Brain microvascular endothelial cell (primary cell): ENCODE results near the gene ZNF630.

Experiments
- DNase-seq: peaks from one replicate; pipeline ENCODE4 v3.0.0-alpha.2; 2020
- H3K27ac ChIP-seq: fragments of 250-450 bp; sonication (Bioruptor Pico); 2 replicates; pipeline ENCODE4 v1.5.1; 2020; ENCODE audit warnings: mild to moderate bottlenecking, moderate library complexity
- H3K27me3 ChIP-seq: fragments of 250-450 bp; sonication (Bioruptor Pico); replicated peaks from 2 replicates; pipeline ENCODE4 v1.5.1; 2020; ENCODE audit warnings: mild to moderate bottlenecking
- H3K36me3 ChIP-seq: fragments of 250-450 bp; sonication (Bioruptor Pico); replicated peaks from 2 replicates; pipeline ENCODE4 v1.5.1; 2020; ENCODE audit warnings: mild to moderate bottlenecking
- H3K4me3 ChIP-seq: 2 replicates; pipeline ENCODE4 v1.5.1; 2011; ENCODE audit warnings: low read depth, mild to moderate bottlenecking, control low read depth, low read length, moderate library complexity
- in situ Hi-C: cut with HindIII; loops from 2 replicates; pipeline ENCODE4 v1.10.0; 2017; ENCODE audit warnings: low sequenced_read_pairs, low pct_ligation_motif_present
- TF ChIP-seq, protein P1 (sequence below): IDR thresholded peaks from 2 replicates; pipeline ENCODE4 v1.5.1; 2011; ENCODE audit warnings: low read depth, mild to moderate bottlenecking, moderate library complexity, low read length, control low read depth, inconsistent platforms; ENCODE audit errors: missing control alignments

ZNF630 gene

DNA sequence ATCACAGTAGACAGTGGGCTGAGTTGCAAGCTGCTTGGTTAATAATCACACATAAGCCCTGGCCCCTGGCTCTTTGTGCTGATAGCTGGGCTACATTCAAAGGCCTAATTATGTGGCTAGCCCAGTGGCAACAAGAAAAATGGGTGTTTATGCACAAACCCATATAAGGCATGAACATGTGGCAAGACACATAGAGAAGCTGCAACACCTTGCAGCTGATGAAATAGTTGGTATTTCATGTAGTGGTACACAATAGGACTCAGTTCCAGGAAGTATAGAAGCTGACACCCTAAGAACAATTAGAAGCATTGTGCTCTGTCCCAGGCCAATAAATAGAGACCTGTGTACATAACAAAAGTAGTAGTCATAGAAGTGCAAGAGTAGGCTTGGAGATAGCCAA, 14.6 kb upstream of the ZNF630 start:
- TF ChIP-seq, protein P1, sequence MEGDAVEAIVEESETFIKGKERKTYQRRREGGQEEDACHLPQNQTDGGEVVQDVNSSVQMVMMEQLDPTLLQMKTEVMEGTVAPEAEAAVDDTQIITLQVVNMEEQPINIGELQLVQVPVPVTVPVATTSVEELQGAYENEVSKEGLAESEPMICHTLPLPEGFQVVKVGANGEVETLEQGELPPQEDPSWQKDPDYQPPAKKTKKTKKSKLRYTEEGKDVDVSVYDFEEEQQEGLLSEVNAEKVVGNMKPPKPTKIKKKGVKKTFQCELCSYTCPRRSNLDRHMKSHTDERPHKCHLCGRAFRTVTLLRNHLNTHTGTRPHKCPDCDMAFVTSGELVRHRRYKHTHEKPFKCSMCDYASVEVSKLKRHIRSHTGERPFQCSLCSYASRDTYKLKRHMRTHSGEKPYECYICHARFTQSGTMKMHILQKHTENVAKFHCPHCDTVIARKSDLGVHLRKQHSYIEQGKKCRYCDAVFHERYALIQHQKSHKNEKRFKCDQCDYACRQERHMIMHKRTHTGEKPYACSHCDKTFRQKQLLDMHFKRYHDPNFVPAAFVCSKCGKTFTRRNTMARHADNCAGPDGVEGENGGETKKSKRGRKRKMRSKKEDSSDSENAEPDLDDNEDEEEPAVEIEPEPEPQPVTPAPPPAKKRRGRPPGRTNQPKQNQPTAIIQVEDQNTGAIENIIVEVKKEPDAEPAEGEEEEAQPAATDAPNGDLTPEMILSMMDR: no peak
- in situ Hi-C loops: no loop called here
- H3K27ac ChIP-seq: no peak overlapping the region
- H3K27me3 ChIP-seq: no peaks in the 10 kb centered on the region
- no peak overlapping the region for H3K4me3 ChIP-seq
- H3K36me3 ChIP-seq: no peaks in the 10 kb centered on the region
- no peak for DNase-seq

DNA sequence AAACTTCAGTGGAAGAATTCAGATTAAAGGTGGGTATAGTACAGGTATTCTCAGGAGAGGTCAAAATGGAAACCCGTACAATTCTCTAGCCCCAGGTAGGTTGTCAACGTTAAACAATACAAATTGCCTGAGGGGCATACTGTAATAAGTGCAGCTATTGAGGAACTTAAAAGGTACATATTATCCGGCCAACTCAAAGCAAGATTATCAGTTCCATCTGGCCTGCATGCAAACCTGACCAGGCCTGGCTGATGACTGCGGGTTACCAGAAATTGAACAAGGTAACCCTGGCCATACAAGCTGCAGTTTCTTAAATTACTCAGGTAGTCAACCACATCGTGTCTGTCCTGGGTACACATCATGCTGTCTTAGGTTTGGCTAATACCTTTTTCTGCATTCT, 12.3 kb upstream of the ZNF630 start:
- Histone ChIP-seq H3K27ac (no peak overlapping the region), H3K36me3 (no peaks in the 10 kb centered on the region), H3K27me3 (no peaks in the 10 kb centered on the region), H3K4me3 (no peak overlapping the region)
- TF ChIP-seq, protein P1: no peak
- DNase-seq: no peak
- in situ Hi-C loops: no loop called here

DNA sequence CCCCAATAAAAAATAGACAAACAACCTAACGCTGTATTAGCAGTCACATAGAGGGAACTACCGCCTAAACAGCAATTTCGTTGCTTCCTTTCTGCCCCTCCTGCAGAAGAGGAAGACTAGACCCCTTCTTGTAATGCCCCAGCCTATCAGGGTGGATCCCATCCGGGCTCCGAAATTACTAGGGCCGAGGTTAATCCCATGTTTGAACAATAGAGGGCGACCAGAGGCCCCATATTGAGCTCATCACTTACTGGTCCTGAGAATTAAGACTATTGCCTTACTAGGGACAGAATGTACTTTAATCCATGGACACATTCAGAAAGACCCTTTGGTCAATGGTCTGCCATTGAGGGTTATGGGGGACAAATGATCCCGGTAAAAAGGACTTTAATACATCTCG, 11.8 kb upstream of the ZNF630 start:
- peak; percentile 51 for DNase-seq
- Histone ChIP-seq H3K4me3 (no peak overlapping the region), H3K27me3 (no peaks in the 10 kb centered on the region), H3K27ac (no peak overlapping the region), H3K36me3 (no peaks in the 10 kb centered on the region)
- TF ChIP-seq, protein P1: peak; percentile 68
- in situ Hi-C loops: no loop called here

DNA sequence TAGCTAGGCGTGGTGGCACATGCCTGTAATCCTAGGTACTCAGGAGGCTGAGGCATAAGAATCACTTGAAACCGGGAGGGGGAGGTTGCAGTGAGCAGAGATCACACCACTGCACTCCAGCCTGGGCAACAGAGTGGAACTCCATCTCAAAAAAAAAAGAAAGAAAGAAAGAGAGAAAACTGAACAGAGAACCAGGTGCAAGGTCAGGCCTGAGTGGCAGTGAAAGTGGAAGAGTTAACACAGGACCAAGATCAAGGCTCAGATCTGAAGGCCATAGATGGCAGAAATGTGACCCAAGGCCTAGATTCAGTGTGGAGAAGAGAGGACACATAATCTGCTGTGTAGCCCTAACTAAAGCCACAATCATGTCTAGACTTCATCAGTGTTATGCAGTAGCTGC, 4.9 kb upstream of the ZNF630 start:
- no peak overlapping the region for H3K4me3 ChIP-seq
- no peaks in the 10 kb centered on the region for H3K27me3 ChIP-seq
- in situ Hi-C loops: no loop called here
- TF ChIP-seq, protein P1: no peak
- no peaks in the 10 kb centered on the region for H3K36me3 ChIP-seq
- no peak for DNase-seq
- no peak overlapping the region for H3K27ac ChIP-seq

DNA sequence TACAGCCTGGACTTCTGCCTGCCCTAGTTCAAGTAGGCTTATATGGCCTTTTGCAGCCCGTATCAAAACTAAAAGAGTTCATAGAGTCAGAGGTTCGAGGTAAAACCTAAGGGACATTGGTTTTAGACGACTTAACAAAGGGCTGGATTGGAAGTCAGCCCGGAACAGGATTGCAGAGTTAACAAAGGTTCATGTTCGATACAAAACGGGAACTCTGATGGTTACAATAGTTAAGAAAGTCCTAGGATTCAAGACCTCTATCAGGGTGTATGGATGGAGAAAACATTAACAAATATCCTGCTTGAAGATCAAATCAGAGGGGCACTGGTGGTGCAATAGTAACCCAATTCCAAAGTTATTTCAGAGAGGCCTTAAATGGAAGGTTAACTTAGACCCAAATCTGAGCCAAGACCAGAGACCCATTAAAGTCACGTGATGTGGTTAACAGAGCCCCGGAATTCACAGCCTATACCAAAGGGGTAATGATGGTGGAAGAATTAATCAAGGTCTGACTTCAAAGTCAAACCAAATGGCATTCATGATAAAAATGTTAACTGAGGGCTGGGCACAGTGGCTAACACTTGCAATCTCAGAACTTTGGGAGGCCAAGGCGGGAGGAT, 656 bp upstream of the ZNF630 start:
- TF ChIP-seq, protein P1: no peak
- Histone ChIP-seq H3K27ac (no peak overlapping the region), H3K36me3 (no peaks in the 10 kb centered on the region), H3K27me3 (no peaks in the 10 kb centered on the region), H3K4me3 (peak overlapping the region; percentile 67)
- no peak for DNase-seq
- in situ Hi-C loops: no loop called here
